HepG2 (cell line): Measurements from ENCODE around the gene ZNF618.

Experiments used
- FOSL1 ChIP-seq: sonication (generic); formaldehyde crosslinking; IDR thresholded peaks from 2 replicates; pipeline ENCODE4 v1.9.0; 2021; ENCODE audit warnings: missing genetic modification reagents, borderline replicate concordance
- HDAC2 ChIP-seq: sonication (generic); formaldehyde crosslinking; IDR thresholded peaks from 2 replicates; pipeline ENCODE4 v1.4.0; 2020; ENCODE audit warnings: missing genetic modification reagents
- NAIF1 ChIP-seq: sonication (generic); formaldehyde crosslinking; IDR thresholded peaks from 2 replicates; pipeline ENCODE4 v1.5.0; 2020; ENCODE audit warnings: mild to moderate bottlenecking, missing genetic modification reagents, borderline replicate concordance
- PCBP1 ChIP-seq: fragments of 200-400 bp; formaldehyde crosslinking; IDR thresholded peaks from 2 replicates; pipeline ENCODE4 v1.6.1; 2017; ENCODE audit warnings: mild to moderate bottlenecking, low read depth, low read length, borderline replicate concordance
- POLR2A ChIP-seq, 2 experiments: IDR thresholded peaks; 2 replicates each; pipeline ENCODE4 v1.6.1; 2011; ENCODE audit warnings: low read depth in 2 of 2, low read length in 2 of 2, mild to moderate bottlenecking in 1 of 2, moderate library complexity in 1 of 2; ENCODE audit not compliant: insufficient read depth in 1 of 2
- YY1 ChIP-seq: IDR thresholded peaks from 2 replicates; pipeline ENCODE4 v1.6.1; 2011; ENCODE audit warnings: low read length, low read depth, moderate library complexity, mild to moderate bottlenecking; ENCODE audit not compliant: insufficient read depth, insufficient replicate concordance
- ZFP1 ChIP-seq: IDR thresholded peaks from 2 replicates; pipeline ENCODE4 v1.6.1; 2016
- ZFP36 ChIP-seq: fragments of 150-350 bp; IDR thresholded peaks from 2 replicates; pipeline ENCODE4 v1.6.1; 2018; ENCODE audit warnings: borderline replicate concordance, low read length, low read depth; ENCODE audit not compliant: partially characterized antibody
- ZNF501 ChIP-seq: sonication (generic); formaldehyde crosslinking; IDR thresholded peaks from 2 replicates; pipeline ENCODE4 v1.5.1; 2020; ENCODE audit warnings: mild to moderate bottlenecking, moderate library complexity, missing genetic modification reagents
- TF ChIP-seq, protein P1 (sequence below): conservative IDR thresholded peaks from 2 replicates; pipeline ENCODE4 v1.6.1; 2018; ENCODE audit warnings: missing genetic modification reagents
- TF ChIP-seq, protein P2 (sequence below): sonication (generic); formaldehyde crosslinking; IDR thresholded peaks from 2 replicates; pipeline ENCODE4 v1.5.0; 2020; ENCODE audit warnings: mild to moderate bottlenecking, missing genetic modification reagents, moderate library complexity
- TF ChIP-seq, protein P3 (sequence below): sonication (generic); formaldehyde crosslinking; IDR thresholded peaks from 2 replicates; pipeline ENCODE4 v1.4.0; 2020; ENCODE audit warnings: low read depth, mild to moderate bottlenecking, missing genetic modification reagents
- TF ChIP-seq, protein P4 (sequence below): sonication (generic); formaldehyde crosslinking; IDR thresholded peaks from 2 replicates; pipeline ENCODE4 v1.5.0; 2020; ENCODE audit warnings: mild to moderate bottlenecking, missing genetic modification reagents

DNA sequence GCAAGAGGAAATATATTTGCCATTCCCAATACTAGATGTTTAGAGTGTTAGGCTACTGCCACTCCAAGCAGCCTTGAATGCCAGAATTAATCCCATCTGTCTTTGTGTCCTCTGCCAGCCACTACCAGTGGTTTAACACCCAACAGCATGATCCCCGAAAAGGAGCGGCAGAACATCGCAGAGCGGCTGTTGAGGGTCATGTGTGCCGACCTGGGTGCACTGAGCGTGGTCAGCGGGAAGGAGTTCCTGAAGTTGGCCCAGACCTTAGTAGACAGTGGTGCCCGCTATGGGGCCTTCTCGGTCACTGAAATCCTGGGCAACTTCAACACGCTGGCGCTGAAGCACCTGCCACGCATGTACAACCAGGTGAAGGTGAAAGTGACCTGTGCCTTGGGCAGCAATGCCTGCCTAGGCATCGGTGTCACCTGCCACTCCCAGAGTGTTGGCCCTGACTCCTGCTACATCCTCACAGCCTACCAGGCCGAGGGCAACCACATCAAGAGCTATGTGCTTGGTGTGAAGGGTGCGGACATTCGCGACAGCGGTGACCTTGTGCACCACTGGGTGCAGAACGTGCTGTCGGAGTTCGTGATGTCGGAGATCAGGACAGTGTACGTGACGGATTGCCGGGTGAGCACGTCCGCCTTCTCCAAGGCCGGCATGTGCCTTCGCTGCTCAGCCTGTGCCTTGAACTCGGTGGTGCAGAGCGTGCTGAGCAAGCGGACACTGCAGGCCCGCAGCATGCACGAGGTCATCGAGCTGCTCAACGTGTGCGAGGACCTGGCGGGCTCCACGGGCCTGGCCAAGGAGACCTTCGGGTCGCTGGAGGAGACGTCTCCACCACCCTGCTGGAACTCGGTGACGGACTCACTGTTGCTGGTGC is 172.7 kb downstream of the ZNF618 start:
- TF ChIP-seq ZFP1 (CRISPR knock-in tag) (no peak), POLR2A (IDR thresholded peaks at IDR 0.05; ENCODE audit: insufficient read depth in 1 of 2, low read depth in 2 of 2, low read length in 2 of 2) (no peak), ZNF501 (CRISPR knock-in tag) (no peak), YY1 (no peak), PCBP1 (no peak), ZFP36 (no peak), HDAC2 (CRISPR knock-in tag) (no peak), FOSL1 (CRISPR knock-in tag) (no peak), NAIF1 (CRISPR knock-in tag) (no peak)
- TF ChIP-seq, protein P1, sequence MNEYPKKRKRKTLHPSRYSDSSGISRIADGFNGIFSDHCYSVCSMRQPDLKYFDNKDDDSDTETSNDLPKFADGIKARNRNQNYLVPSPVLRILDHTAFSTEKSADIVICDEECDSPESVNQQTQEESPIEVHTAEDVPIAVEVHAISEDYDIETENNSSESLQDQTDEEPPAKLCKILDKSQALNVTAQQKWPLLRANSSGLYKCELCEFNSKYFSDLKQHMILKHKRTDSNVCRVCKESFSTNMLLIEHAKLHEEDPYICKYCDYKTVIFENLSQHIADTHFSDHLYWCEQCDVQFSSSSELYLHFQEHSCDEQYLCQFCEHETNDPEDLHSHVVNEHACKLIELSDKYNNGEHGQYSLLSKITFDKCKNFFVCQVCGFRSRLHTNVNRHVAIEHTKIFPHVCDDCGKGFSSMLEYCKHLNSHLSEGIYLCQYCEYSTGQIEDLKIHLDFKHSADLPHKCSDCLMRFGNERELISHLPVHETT (CRISPR knock-in tag) = no peak
- TF ChIP-seq, protein P2, sequence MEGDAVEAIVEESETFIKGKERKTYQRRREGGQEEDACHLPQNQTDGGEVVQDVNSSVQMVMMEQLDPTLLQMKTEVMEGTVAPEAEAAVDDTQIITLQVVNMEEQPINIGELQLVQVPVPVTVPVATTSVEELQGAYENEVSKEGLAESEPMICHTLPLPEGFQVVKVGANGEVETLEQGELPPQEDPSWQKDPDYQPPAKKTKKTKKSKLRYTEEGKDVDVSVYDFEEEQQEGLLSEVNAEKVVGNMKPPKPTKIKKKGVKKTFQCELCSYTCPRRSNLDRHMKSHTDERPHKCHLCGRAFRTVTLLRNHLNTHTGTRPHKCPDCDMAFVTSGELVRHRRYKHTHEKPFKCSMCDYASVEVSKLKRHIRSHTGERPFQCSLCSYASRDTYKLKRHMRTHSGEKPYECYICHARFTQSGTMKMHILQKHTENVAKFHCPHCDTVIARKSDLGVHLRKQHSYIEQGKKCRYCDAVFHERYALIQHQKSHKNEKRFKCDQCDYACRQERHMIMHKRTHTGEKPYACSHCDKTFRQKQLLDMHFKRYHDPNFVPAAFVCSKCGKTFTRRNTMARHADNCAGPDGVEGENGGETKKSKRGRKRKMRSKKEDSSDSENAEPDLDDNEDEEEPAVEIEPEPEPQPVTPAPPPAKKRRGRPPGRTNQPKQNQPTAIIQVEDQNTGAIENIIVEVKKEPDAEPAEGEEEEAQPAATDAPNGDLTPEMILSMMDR = no peak
- TF ChIP-seq, protein P3, sequence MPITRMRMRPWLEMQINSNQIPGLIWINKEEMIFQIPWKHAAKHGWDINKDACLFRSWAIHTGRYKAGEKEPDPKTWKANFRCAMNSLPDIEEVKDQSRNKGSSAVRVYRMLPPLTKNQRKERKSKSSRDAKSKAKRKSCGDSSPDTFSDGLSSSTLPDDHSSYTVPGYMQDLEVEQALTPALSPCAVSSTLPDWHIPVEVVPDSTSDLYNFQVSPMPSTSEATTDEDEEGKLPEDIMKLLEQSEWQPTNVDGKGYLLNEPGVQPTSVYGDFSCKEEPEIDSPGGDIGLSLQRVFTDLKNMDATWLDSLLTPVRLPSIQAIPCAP (CRISPR knock-in tag) = no peak
- TF ChIP-seq, protein P4, sequence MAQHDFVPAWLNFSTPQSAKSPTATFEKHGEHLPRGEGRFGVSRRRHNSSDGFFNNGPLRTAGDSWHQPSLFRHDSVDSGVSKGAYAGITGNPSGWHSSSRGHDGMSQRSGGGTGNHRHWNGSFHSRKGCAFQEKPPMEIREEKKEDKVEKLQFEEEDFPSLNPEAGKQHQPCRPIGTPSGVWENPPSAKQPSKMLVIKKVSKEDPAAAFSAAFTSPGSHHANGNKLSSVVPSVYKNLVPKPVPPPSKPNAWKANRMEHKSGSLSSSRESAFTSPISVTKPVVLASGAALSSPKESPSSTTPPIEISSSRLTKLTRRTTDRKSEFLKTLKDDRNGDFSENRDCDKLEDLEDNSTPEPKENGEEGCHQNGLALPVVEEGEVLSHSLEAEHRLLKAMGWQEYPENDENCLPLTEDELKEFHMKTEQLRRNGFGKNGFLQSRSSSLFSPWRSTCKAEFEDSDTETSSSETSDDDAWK = no peak
